ENCODE data around the gene FAM20C. TPM values are rescaled to one million over a fixed set of nuclear protein-coding genes. Genes with fewer than 3 reads are reported as not detected.
"Not testable (repeated sequence)": the region's sequence is repeated elsewhere in the genome, so short reads cannot be mapped to it uniquely, and the experiment has no call there.

Gene FAM20C
- total and polyA plus RNA-seq, 4 donors: 17.1 to 58.8 (median 40.8) TPM

DNA sequence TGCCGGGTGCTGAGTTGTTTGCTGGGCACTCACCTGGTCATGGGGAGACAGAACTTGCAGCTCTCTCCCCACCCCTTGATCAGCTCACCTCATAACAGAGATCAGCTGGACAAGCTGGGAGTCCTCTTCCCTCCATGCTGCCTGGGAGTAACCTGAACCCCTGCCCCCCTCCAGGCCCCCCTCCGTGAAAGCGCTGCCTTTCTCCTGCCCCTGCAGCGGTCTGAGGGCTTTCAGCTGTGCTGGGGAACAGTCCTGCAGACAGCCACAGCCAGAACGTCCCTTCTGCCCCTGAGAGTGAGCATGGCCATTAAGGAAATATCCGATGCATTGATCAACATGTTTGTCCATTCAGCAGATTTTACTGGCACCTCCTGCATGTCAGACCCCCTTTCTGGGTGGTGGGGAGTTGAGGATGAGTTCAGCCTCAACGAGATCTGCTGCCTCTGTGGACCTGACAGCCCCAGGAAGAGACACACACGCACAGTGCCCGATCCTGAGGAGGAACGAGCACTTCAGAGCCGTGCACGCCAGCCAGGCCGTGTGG lies 4.5 kb downstream of the FAM20C start:
- DNase-seq (ENCODE audit: low read depth in 4 of 6, low spot score in 6 of 6): no peak
- Histone ChIP-seq H3K27ac (ENCODE audit: low read depth, low read length) (no peak overlapping the region), H3K9me3 (ENCODE audit: control insufficient read depth, insufficient read depth, low read length) (no peaks in the 10 kb centered on the region), H3K4me3 (ENCODE audit: low read depth, low read length) (no peak overlapping the region), H3K4me1 (ENCODE audit: control insufficient read depth, insufficient read depth, low read length) (peaks cover 56% of the 10 kb centered on the region), H3K36me3 (ENCODE audit: control insufficient read depth, insufficient read depth, low read length) (peaks cover 74% of the 10 kb centered on the region), H3K27me3 (ENCODE audit: control insufficient read depth, insufficient read depth, low read length) (no peaks in the 10 kb centered on the region)
- WGBS (ENCODE audit: insufficient coverage): 73% methylated on average over 9 of the region's 13 CpGs

GRCh38 chr7:197413-198335 lies 5.3 kb downstream of the FAM20C start:
- DNase-seq (ENCODE audit: low read depth in 4 of 6, low spot score in 6 of 6): no peak
- Histone ChIP-seq H3K27me3 (ENCODE audit: control insufficient read depth, insufficient read depth, low read length) (no peaks in the 10 kb centered on the region), H3K4me1 (ENCODE audit: control insufficient read depth, insufficient read depth, low read length) (peaks cover 56% of the 10 kb centered on the region), H3K27ac (ENCODE audit: low read depth, low read length) (no peak overlapping the region), H3K9me3 (ENCODE audit: control insufficient read depth, insufficient read depth, low read length) (no peaks in the 10 kb centered on the region), H3K4me3 (ENCODE audit: low read depth, low read length) (no peak overlapping the region), H3K36me3 (ENCODE audit: control insufficient read depth, insufficient read depth, low read length) (peaks cover 82% of the 10 kb centered on the region)
- WGBS (ENCODE audit: insufficient coverage): 78% methylated on average over 16 of the region's 22 CpGs

DNA sequence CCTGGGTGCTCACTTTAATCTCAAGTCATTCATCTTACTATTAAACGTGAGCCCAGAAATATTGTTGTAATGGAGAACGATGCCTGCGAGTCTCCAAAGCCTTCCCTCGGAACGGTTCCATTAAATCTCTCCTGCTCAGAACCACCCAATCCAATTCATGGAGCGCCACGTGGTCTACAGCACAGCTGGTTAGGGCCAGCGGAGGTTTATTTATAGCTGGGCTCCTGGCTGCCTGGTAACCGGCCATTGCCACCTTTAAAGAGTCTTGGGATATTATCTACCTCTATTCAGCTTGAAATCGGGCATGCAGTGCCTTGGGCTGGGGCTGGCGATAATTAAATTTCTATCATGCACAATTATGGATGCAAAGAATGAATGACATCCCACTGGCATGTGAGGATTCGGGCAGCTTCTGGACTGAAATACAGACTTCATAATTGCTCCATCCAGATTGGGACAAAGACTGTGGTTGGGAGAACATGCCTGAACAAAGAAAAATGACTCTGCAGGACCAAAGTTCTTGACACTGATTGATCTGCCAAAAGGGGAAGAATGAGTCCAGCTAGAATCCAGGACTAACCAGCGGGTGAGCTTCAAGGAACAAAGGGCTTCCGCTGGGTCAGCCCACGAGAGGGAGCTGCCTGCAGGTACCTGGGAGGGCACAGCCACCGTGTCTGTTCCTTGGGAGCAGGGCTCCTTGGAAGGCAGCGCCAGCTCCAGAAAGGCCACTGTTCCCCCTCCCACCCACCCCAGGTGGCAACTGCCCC lies 7.3 kb downstream of the FAM20C start:
- Histone ChIP-seq H3K27ac (ENCODE audit: low read depth, low read length) (no peak overlapping the region), H3K9me3 (ENCODE audit: control insufficient read depth, insufficient read depth, low read length) (no peaks in the 10 kb centered on the region), H3K4me1 (ENCODE audit: control insufficient read depth, insufficient read depth, low read length) (peaks cover 44% of the 10 kb centered on the region), H3K4me3 (ENCODE audit: low read depth, low read length) (no peak overlapping the region), H3K36me3 (ENCODE audit: control insufficient read depth, insufficient read depth, low read length) (peaks cover 95% of the 10 kb centered on the region), H3K27me3 (ENCODE audit: control insufficient read depth, insufficient read depth, low read length) (no peaks in the 10 kb centered on the region)
- 55% methylated on average over 8 of the region's 17 CpGs for WGBS (ENCODE audit: insufficient coverage)
- peak in 1 of 6 donors; percentile 76 for DNase-seq (ENCODE audit: low read depth in 4 of 6, low spot score in 6 of 6)

DNA sequence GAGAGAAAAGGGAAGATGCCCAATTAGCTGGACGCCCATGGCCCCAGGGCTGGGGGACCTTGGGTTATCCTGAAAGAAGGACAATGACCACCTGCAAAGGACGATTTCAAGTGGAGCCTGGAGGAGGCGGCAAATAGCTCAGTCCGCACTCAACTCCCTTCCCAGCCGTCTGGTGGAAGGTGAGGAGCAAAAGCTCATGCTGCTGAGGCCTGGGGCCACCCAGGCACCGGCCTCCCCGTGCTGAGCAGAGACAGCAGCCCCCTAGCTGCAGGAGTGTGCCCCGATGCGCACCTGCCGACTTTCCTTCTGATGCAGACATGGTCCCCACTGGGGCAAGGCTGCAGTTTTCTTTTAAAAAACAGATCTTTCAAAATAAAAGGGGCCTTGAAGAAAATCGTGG lies 7.9 kb downstream of the FAM20C start:
- Histone ChIP-seq H3K4me1 (ENCODE audit: control insufficient read depth, insufficient read depth, low read length) (peaks cover 38% of the 10 kb centered on the region), H3K27ac (ENCODE audit: low read depth, low read length) (no peak overlapping the region), H3K36me3 (ENCODE audit: control insufficient read depth, insufficient read depth, low read length) (peaks cover 95% of the 10 kb centered on the region), H3K9me3 (ENCODE audit: control insufficient read depth, insufficient read depth, low read length) (no peaks in the 10 kb centered on the region), H3K4me3 (ENCODE audit: low read depth, low read length) (no peak overlapping the region), H3K27me3 (ENCODE audit: control insufficient read depth, insufficient read depth, low read length) (no peaks in the 10 kb centered on the region)
- WGBS (ENCODE audit: insufficient coverage): 76% methylated on average over 11 of the region's 11 CpGs
- DNase-seq (ENCODE audit: low read depth in 4 of 6, low spot score in 6 of 6): no peak

DNA sequence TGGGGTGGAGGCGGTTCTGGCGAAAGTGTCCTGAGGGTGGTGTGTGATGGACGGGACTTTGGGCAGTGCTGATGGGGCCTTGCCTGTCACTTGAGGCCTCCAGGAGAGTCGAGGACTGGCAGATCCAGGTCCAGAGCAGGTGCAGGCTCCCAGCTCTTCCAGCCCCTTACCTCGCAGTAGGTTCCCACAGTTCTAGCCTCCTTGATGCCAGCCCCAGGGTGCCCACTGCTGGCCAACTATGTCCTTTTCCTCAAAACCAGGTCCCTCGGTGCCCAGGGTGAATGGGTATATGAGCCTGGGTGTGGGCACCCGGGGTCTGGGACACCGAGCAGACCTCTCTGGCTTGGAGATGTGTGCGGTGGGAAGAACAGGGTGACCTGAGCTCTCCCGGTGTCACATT lies 8.3 kb downstream of the FAM20C start:
- Histone ChIP-seq H3K4me3 (ENCODE audit: low read depth, low read length) (no peak overlapping the region), H3K4me1 (ENCODE audit: control insufficient read depth, insufficient read depth, low read length) (peaks cover 34% of the 10 kb centered on the region), H3K36me3 (ENCODE audit: control insufficient read depth, insufficient read depth, low read length) (peaks cover 95% of the 10 kb centered on the region), H3K9me3 (ENCODE audit: control insufficient read depth, insufficient read depth, low read length) (no peaks in the 10 kb centered on the region), H3K27me3 (ENCODE audit: control insufficient read depth, insufficient read depth, low read length) (no peaks in the 10 kb centered on the region), H3K27ac (ENCODE audit: low read depth, low read length) (no peak overlapping the region)
- WGBS (ENCODE audit: insufficient coverage): 86% methylated on average over 9 of the region's 10 CpGs
- no peak for DNase-seq (ENCODE audit: low read depth in 4 of 6, low spot score in 6 of 6)

- no peaks in the 10 kb centered on the region for H3K27me3 ChIP-seq (ENCODE audit: control insufficient read depth, insufficient read depth, low read length)
- no peak for DNase-seq (ENCODE audit: low read depth in 4 of 6, low spot score in 6 of 6)
- peaks cover 95% of the 10 kb centered on the region for H3K36me3 ChIP-seq (ENCODE audit: control insufficient read depth, insufficient read depth, low read length)
- H3K4me3 ChIP-seq (ENCODE audit: low read depth, low read length): no peak overlapping the region
- H3K4me1 ChIP-seq (ENCODE audit: control insufficient read depth, insufficient read depth, low read length): peaks cover 4% of the 10 kb centered on the region
- no peak overlapping the region for H3K27ac ChIP-seq (ENCODE audit: low read depth, low read length)
- H3K9me3 ChIP-seq (ENCODE audit: control insufficient read depth, insufficient read depth, low read length): no peaks in the 10 kb centered on the region
- 97% methylated on average over 17 of the region's 17 CpGs for WGBS (ENCODE audit: insufficient coverage)
Measured at GRCh38 chr7:204326-204725, 12.0 kb downstream of the FAM20C start.

DNA sequence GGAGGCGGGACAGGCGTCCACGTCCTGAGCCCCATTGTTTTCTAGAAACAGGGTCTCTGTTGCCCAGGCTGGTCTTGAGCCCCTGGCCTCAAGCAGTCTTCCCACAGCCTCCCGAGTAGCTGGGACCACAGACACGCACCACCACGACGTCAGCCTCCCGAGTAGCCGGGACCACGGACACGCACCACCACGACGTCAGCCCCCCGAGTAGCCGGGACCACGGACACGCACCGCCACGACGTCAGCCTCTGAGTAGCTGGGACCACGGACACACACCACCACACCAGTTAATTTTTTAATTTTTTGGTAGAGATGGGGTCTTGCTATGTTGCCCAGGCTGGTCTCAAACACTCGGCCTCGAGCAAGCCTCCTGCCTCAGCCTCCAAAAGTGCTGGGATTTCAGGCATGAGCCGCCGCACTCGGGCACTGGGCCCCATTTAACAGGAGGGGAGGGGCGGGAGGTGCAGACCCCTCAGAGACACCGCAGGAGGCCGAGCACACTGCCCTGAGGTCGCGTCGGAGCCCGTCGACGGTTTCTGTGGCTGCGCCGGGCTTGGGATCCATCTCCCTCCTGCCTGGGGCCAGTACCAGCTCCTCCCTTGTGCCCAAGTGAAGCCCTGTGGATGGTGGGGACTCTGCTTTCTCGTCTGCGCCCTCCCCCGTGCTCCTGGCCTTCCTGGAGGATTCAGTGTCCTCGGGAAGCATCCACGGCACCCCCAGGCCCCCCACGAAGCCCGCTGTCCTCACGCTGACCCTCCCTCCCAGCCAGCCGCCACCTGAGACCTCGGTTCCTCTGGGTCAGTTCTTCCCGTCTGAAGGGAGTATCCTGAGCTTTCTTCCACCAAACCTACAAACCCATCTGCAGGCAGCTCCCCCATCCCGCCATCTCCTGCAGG lies 13.0 kb downstream of the FAM20C start:
- Histone ChIP-seq H3K27me3 (ENCODE audit: control insufficient read depth, insufficient read depth, low read length) (no peaks in the 10 kb centered on the region), H3K4me1 (ENCODE audit: control insufficient read depth, insufficient read depth, low read length) (peaks cover 4% of the 10 kb centered on the region), H3K27ac (ENCODE audit: low read depth, low read length) (no peak overlapping the region), H3K36me3 (ENCODE audit: control insufficient read depth, insufficient read depth, low read length) (peaks cover 95% of the 10 kb centered on the region), H3K4me3 (ENCODE audit: low read depth, low read length) (no peak overlapping the region), H3K9me3 (ENCODE audit: control insufficient read depth, insufficient read depth, low read length) (no peaks in the 10 kb centered on the region)
- WGBS (ENCODE audit: insufficient coverage): 85% methylated on average over 26 of the region's 49 CpGs
- DNase-seq (ENCODE audit: low read depth in 4 of 6, low spot score in 6 of 6): no peak

DNA sequence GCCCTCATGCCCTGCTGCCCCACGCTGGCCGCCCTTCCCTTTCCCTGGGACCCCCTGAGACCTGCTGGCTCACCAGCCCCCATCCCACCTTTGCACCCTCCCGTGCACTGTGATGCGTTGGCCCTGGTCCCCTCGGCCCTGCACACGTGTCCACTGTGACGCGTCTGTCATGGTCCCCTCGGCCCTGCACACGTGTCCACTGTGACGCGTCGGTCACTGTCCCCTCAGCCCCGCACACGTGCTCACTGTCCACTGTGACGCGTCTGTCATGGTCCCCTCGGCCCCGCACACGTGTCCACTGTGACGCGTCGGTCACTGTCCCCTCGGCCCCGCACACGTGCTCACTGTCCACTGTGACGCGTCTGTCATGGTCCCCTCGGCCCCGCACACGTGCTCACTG lies 14.0 kb downstream of the FAM20C start:
- WGBS (ENCODE audit: insufficient coverage): 92% methylated on average over 23 of the region's 31 CpGs
- peaks cover 95% of the 10 kb centered on the region for H3K36me3 ChIP-seq (ENCODE audit: control insufficient read depth, insufficient read depth, low read length)
- H3K27me3 ChIP-seq (ENCODE audit: control insufficient read depth, insufficient read depth, low read length): not testable (repeated sequence)

More for the DNA sequence above, 14.0 kb downstream of the FAM20C start:
- H3K9me3 ChIP-seq (ENCODE audit: control insufficient read depth, insufficient read depth, low read length); H3K27ac ChIP-seq (ENCODE audit: low read depth, low read length); DNase-seq (ENCODE audit: low read depth in 4 of 6, low spot score in 6 of 6); H3K4me3 ChIP-seq (ENCODE audit: low read depth, low read length); H3K4me1 ChIP-seq (ENCODE audit: control insufficient read depth, insufficient read depth, low read length): not testable (repeated sequence)
